B cell (primary cell): ENCODE measurements around the gene PLD5.

Experiments
- CTCF ChIP-seq: fragments of 200-600 bp; IDR thresholded peaks from one replicate; pipeline ENCODE4 v1.8.0; 2022; ENCODE audit warnings: antibody characterized with exemption, mild to moderate bottlenecking
- EZH2 ChIP-seq: IDR thresholded peaks from 2 replicates; pipeline ENCODE4 v1.6.1; 2012; ENCODE audit warnings: borderline replicate concordance, low read depth, mild to moderate bottlenecking, moderate library complexity, low read length; ENCODE audit not compliant: insufficient read depth, poor library complexity, severe bottlenecking

- TF ChIP-seq CTCF (no peak), EZH2 (no peak)
These were observed 328.4 kb downstream of the PLD5 start for GRCh38 chr1:242196101-242196500.
